SU-DHL-6 (cell line): ENCODE data around the gene BMP4.

Experiments used
- H2AFZ ChIP-seq: fragments of 200-600 bp; sonication (generic); 2 replicates; pipeline ENCODE4 v1.6.1; 2014; ENCODE audit warnings: low read depth, mild to moderate bottlenecking, moderate library complexity, mixed read lengths, antibody characterized with exemption, low read length; ENCODE audit not compliant: severe bottlenecking
- H3F3A ChIP-seq: fragments of 200-600 bp; shearing (Covaris generic); 2 replicates; pipeline ENCODE4 v1.6.0; 2016; ENCODE audit warnings: antibody characterized with exemption, mild to moderate bottlenecking; ENCODE audit not compliant: insufficient read depth
- H3K27ac ChIP-seq: fragments of 200-600 bp; sonication (generic); 2 replicates; pipeline ENCODE4 v1.5.1; 2016; ENCODE audit warnings: low read depth, mild to moderate bottlenecking, low read length, moderate library complexity, mixed read lengths
- H3K27me3 ChIP-seq: fragments of 200-600 bp; sonication (generic), shearing (Covaris generic); 2 replicates; pipeline ENCODE4 v1.6.0; 2014; ENCODE audit warnings: mild to moderate bottlenecking, low read length
- H3K36me3 ChIP-seq: fragments of 200-600 bp; sonication (generic); 2 replicates; pipeline ENCODE4 v1.6.1; 2014; ENCODE audit warnings: mild to moderate bottlenecking, low read length, mixed read lengths
- H3K4me2 ChIP-seq: fragments of 300-600, 200-600 bp; shearing (Covaris generic), sonication (generic); 2 replicates; pipeline ENCODE4 v1.6.0; 2014; ENCODE audit warnings: low read length, low read depth, mild to moderate bottlenecking; ENCODE audit not compliant: poor library complexity, severe bottlenecking
- H3K4me3 ChIP-seq: fragments of 200-600 bp; sonication (generic); 2 replicates; pipeline ENCODE4 v1.5.1; 2014; ENCODE audit warnings: antibody characterized with exemption, low read length, mild to moderate bottlenecking, mixed read lengths; ENCODE audit not compliant: insufficient read depth, poor library complexity, severe bottlenecking
- H3K79me2 ChIP-seq: fragments of 200-600 bp; sonication (generic); 2 replicates; pipeline ENCODE4 v1.6.1; 2014; ENCODE audit warnings: mild to moderate bottlenecking, low read length, moderate library complexity; ENCODE audit not compliant: insufficient read depth
- H3K9ac ChIP-seq: fragments of 200-600 bp; sonication (generic); 2 replicates; pipeline ENCODE4 v1.7.0; 2014; ENCODE audit warnings: mild to moderate bottlenecking, low read length
- H3K9me2 ChIP-seq: fragments of 200-600 bp; sonication (generic); replicated peaks from 2 replicates; pipeline ENCODE4 v1.6.1; 2014; ENCODE audit warnings: low read length; ENCODE audit not compliant: insufficient read depth
- H3K9me3 ChIP-seq: fragments of 200-600 bp; sonication (generic); 2 replicates; pipeline ENCODE4 v1.6.1; 2014; ENCODE audit warnings: low read length, mixed read lengths; ENCODE audit not compliant: insufficient read depth
- H4K20me1 ChIP-seq: fragments of 200-600 bp; sonication (generic); 2 replicates; pipeline ENCODE4 v1.6.1; 2014; ENCODE audit warnings: low read depth, mild to moderate bottlenecking, antibody characterized with exemption, low read length, moderate library complexity, mixed read lengths
- CTCF ChIP-seq: fragments of 200-600 bp; sonication (generic); IDR thresholded peaks from one replicate; pipeline ENCODE4 v1.5.1; 2017; ENCODE audit warnings: antibody characterized with exemption, mild to moderate bottlenecking, low read length, moderate library complexity; ENCODE audit not compliant: insufficient read depth, poor library complexity, severe bottlenecking
- EZH2phosphoT487 ChIP-seq: fragments of 200-600 bp; sonication (generic), shearing (Covaris generic); conservative IDR thresholded peaks from 2 replicates; pipeline ENCODE4 v1.6.1; 2018; ENCODE audit warnings: mild to moderate bottlenecking, antibody characterized with exemption, low read length, moderate library complexity, mixed read lengths

Gene BMP4

GRCh38 chr14:53947094-53947445 is 9.6 kb downstream of the BMP4 start:
- H3K4me2 ChIP-seq, result no peak overlapping the region

GRCh38 chr14:53946404-53947093 is 10.1 kb downstream of the BMP4 start:
- TF ChIP-seq EZH2phosphoT487 (no peak), CTCF (no peak)
- Histone ChIP-seq H3K36me3 (no peaks in the 10 kb centered on the region), H3K79me2 (no peaks in the 10 kb centered on the region), H3K27ac (no peak overlapping the region), H3K4me3 (no peak overlapping the region), H3K9me3 (no peaks in the 10 kb centered on the region), H3K9ac (no peak overlapping the region), H3K27me3 (no peaks in the 10 kb centered on the region), H3K4me2 (no peak overlapping the region), H2AFZ (no peak overlapping the region), H3K9me2 (no peaks in the 10 kb centered on the region), H4K20me1 (no peaks in the 10 kb centered on the region), H3F3A (no peaks in the 10 kb centered on the region)

More at GRCh38 chr14:53947094-53947445, 9.6 kb downstream of the BMP4 start:
- Histone ChIP-seq H3K27ac (no peak overlapping the region), H4K20me1 (no peaks in the 10 kb centered on the region), H3K36me3 (no peaks in the 10 kb centered on the region), H3K79me2 (no peaks in the 10 kb centered on the region), H3K27me3 (no peaks in the 10 kb centered on the region), H3K4me3 (no peak overlapping the region), H3K9me2 (no peaks in the 10 kb centered on the region), H2AFZ (no peak overlapping the region), H3F3A (no peaks in the 10 kb centered on the region), H3K9ac (no peak overlapping the region), H3K9me3 (no peaks in the 10 kb centered on the region)
- TF ChIP-seq EZH2phosphoT487 (no peak), CTCF (no peak)

DNA sequence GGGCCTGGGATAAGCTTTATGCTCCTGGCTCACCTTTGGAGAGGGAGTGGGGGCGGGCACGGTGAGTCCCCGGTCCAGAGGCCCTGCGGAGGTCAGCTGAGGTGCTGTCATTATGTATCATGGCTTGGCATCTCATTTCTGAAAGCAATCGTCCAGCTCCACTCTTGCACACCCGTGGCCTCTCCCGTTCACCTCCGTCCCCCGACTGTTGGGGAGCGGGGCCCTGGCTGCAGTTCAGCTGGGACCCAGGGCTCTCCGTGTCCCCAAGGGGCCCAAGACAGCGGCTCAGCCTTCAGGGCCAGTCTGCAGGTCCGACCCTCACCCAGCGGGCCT is 10.6 kb downstream of the BMP4 start:
- H3K27me3 ChIP-seq, result no peaks in the 10 kb centered on the region
- H3K9me3 ChIP-seq, result no peaks in the 10 kb centered on the region
- H3K79me2 ChIP-seq, result no peaks in the 10 kb centered on the region
- TF ChIP-seq CTCF, result no peak
- no peaks in the 10 kb centered on the region for H3K36me3 ChIP-seq
- H3K9me2 ChIP-seq, result no peaks in the 10 kb centered on the region
- no peak overlapping the region for H3K9ac ChIP-seq
- no peak overlapping the region for H3K4me3 ChIP-seq
- no peaks in the 10 kb centered on the region for H4K20me1 ChIP-seq
- no peak overlapping the region for H3K4me2 ChIP-seq
- H2AFZ ChIP-seq, result no peak overlapping the region
- no peaks in the 10 kb centered on the region for H3F3A ChIP-seq
- H3K27ac ChIP-seq, result no peak overlapping the region
